ENCODE measurements around the gene TENT4A.

TENT4A gene

GRCh38 chr5:6752782-6753181 is 39.5 kb downstream of the TENT4A start:
- DNase-seq, result no peak

GRCh38 chr5:6753851-6754250 is 40.6 kb downstream of the TENT4A start:
- no peak for DNase-seq

GRCh38 chr5:6754766-6755165 is 41.5 kb downstream of the TENT4A start:
- no peak for DNase-seq

- DNase-seq, result no peak
Measured at GRCh38 chr5:6755519-6755918, 42.3 kb downstream of the TENT4A start.

- no peak for DNase-seq
Measured at GRCh38 chr5:6755941-6756340, 42.7 kb downstream of the TENT4A start.

- DNase-seq, result no peak
Measured at GRCh38 chr5:6757414-6757969, 44.3 kb downstream of the TENT4A start.

GRCh38 chr5:6758236-6758635 is 45.0 kb downstream of the TENT4A start:
- DNase-seq, result no peak

GRCh38 chr5:6758706-6759105 is 45.5 kb downstream of the TENT4A start:
- DNase-seq, result no peak

GRCh38 chr5:6759401-6759800 is 46.2 kb downstream of the TENT4A start:
- peak; percentile 34 for DNase-seq

- DNase-seq, result no peak
Measured at GRCh38 chr5:6759983-6760382, 46.8 kb downstream of the TENT4A start.

- no peak for DNase-seq
Measured at GRCh38 chr5:6760686-6761085, 47.5 kb downstream of the TENT4A start.

GRCh38 chr5:6761333-6761732 is 48.1 kb downstream of the TENT4A start:
- DNase-seq, result no peak

GRCh38 chr5:6762116-6762515 is 48.9 kb downstream of the TENT4A start:
- no peak for DNase-seq

GRCh38 chr5:6762697-6763096 is 49.5 kb downstream of the TENT4A start:
- DNase-seq, result no peak

- no peak for DNase-seq
Measured at GRCh38 chr5:6763191-6763590, 50.0 kb downstream of the TENT4A start.

- DNase-seq, result peak; percentile 63
Measured at GRCh38 chr5:6765612-6766525, 52.6 kb downstream of the TENT4A start.

- peak; percentile 87 for DNase-seq
Measured at GRCh38 chr5:6766604-6767093, 53.4 kb downstream of the TENT4A start.

GRCh38 chr5:6767481-6768063 is 54.3 kb downstream of the TENT4A start:
- DNase-seq, result no peak

GRCh38 chr5:6768590-6769230 is 55.5 kb downstream of the TENT4A start:
- DNase-seq, result no peak

GRCh38 chr5:6770826-6771607 is 57.8 kb downstream of the TENT4A start:
- DNase-seq, result no peak

- DNase-seq, result no peak
Measured at GRCh38 chr5:6772886-6773285, 59.7 kb downstream of the TENT4A start.

GRCh38 chr5:6773342-6774035 is 60.3 kb downstream of the TENT4A start:
- no peak for DNase-seq
